Upper lobe of left lung (tissue), 6 donors: ENCODE data around the gene ITPR1. TPM values are rescaled to one million over a fixed set of nuclear protein-coding genes. Genes with fewer than 3 reads are reported as not detected.

ENCODE experiments used
- ATAC-seq, 2 donors: fragments of 200-7000 bp; cut with Tn5 transposase; one replicate each; pipeline ENCODE4 v1.9.1; 2022; ENCODE audit warnings: mild to moderate bottlenecking in 2 of 2, moderate library complexity in 2 of 2; ENCODE audit not compliant: low FRiP score in 2 of 2
- DNase-seq, 2 donors: peaks; one replicate each; pipeline ENCODE4 v3.0.0-alpha.2; 2019 to 2020
- H3K27ac ChIP-seq, 4 donors: fragments of 200-600 bp; sonication (generic); one replicate each; pipeline ENCODE4 v1.5.1; 2016 to 2019
- H3K27me3 ChIP-seq, 4 donors: fragments of 200-600 bp; sonication (generic); one replicate each; pipeline ENCODE4 v1.5.1; 2017 to 2019
- H3K36me3 ChIP-seq, 4 donors: fragments of 200-600 bp; sonication (generic); one replicate each; pipeline ENCODE4 v1.5.1; 2016 to 2019
- H3K4me1 ChIP-seq, 4 donors: fragments of 200-600 bp; sonication (generic); one replicate each; pipeline ENCODE4 v1.5.1; 2018 to 2019
- H3K4me3 ChIP-seq, 4 donors: fragments of 200-600 bp; sonication (generic); one replicate each; pipeline ENCODE4 v1.5.1; 2017 to 2019; ENCODE audit warnings: mild to moderate bottlenecking in 2 of 4, moderate library complexity in 1 of 4
- H3K9me3 ChIP-seq, 4 donors: fragments of 200-600 bp; sonication (generic); one replicate each; pipeline ENCODE4 v1.5.1; 2018 to 2019
- EP300 ChIP-seq, 4 donors: sonication (generic); formaldehyde crosslinking; IDR thresholded peaks; one replicate each; pipeline ENCODE4 v1.5.1; 2017; ENCODE audit warnings: antibody characterized with exemption in 4 of 4, control low read depth in 2 of 4
- POLR2A ChIP-seq, 4 donors: fragments of 450-650 bp; IDR thresholded peaks; one replicate each; pipeline ENCODE4 v1.5.1; 2016 to 2017; ENCODE audit warnings: antibody characterized with exemption in 4 of 4, mild to moderate bottlenecking in 2 of 4
- POLR2AphosphoS5 ChIP-seq, 2 donors: sonication (generic); formaldehyde crosslinking; IDR thresholded peaks; one replicate each; pipeline ENCODE4 v1.5.1; 2017; ENCODE audit warnings: antibody characterized with exemption in 2 of 2
- WGBS, 2 donors: methylation state at CpG; one replicate each; pipeline ENCODE4 v1.1.5; 2017 to 2018; 5-methylcytosine and 5-hydroxymethylcytosine counted together
- total RNA-seq, 6 donors: library from RNA; depleted of rRNA in 4 of 6; stranded (reverse); fragments of >200 nt in 4 of 6; gene quantifications; one replicate each; pipeline versions ENCODE4 v1.1.0 to v1.2.1, GENCODE V29; 2016 to 2021
- TF ChIP-seq, protein P1 (sequence below), 6 experiments: fragments of 450-650 bp in 4 of 6; fragments of 200-600 bp in 2 of 6; sonication (generic) in 2 of 6; IDR thresholded peaks; one replicate each; pipeline ENCODE4 v1.5.1; 2016 to 2019; ENCODE audit warnings: antibody characterized with exemption in 6 of 6
- donor health status: DM: no; HTN: no; CAD: no; lungs with moderate emphysema.
- donor health status: DM: no; HTN: yes; CAD: no; lungs with severe emphysema.

Gene ITPR1
- total RNA-seq, 6 donors from 2014 or later: 55.5 to 136 (median 66.2) TPM

GRCh38 chr3:4756855-4757574 lies 263.9 kb downstream of the ITPR1 start:
- Histone ChIP-seq H3K4me3 (no peak overlapping the region), H3K27me3 (no peaks in the 10 kb centered on the region), H3K27ac (no peak overlapping the region), H3K9me3 (no peaks in the 10 kb centered on the region), H3K4me1 (peaks cover 6 to 20% (median 10%) of the 10 kb centered on the region in 4 donors), H3K36me3 (no peaks in the 10 kb centered on the region)
- no peak for DNase-seq
- no peak for ATAC-seq
- WGBS, 2 donors: 60 to 68% methylated on average over 3 of the region's 3 CpGs
- no peak for TF ChIP-seq POLR2A (IDR thresholded peaks at IDR 0.05)

- peaks cover 6 to 13% (median 9%) of the 10 kb centered on the region in 4 donors for H3K4me1 ChIP-seq
- no peaks in the 10 kb centered on the region for H3K9me3 ChIP-seq
- TF ChIP-seq POLR2AphosphoS5 (IDR thresholded peaks at IDR 0.05): no peak
- TF ChIP-seq EP300 (IDR thresholded peaks at IDR 0.05): no peak
- no peak for TF ChIP-seq POLR2A (IDR thresholded peaks at IDR 0.05)
- TF ChIP-seq, protein P1, sequence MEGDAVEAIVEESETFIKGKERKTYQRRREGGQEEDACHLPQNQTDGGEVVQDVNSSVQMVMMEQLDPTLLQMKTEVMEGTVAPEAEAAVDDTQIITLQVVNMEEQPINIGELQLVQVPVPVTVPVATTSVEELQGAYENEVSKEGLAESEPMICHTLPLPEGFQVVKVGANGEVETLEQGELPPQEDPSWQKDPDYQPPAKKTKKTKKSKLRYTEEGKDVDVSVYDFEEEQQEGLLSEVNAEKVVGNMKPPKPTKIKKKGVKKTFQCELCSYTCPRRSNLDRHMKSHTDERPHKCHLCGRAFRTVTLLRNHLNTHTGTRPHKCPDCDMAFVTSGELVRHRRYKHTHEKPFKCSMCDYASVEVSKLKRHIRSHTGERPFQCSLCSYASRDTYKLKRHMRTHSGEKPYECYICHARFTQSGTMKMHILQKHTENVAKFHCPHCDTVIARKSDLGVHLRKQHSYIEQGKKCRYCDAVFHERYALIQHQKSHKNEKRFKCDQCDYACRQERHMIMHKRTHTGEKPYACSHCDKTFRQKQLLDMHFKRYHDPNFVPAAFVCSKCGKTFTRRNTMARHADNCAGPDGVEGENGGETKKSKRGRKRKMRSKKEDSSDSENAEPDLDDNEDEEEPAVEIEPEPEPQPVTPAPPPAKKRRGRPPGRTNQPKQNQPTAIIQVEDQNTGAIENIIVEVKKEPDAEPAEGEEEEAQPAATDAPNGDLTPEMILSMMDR (IDR thresholded peaks at IDR 0.05): no peak
- ATAC-seq (no peak), DNase-seq (no peak)
- no peaks in the 10 kb centered on the region for H3K27me3 ChIP-seq
- H3K27ac ChIP-seq: no peak overlapping the region
- H3K36me3 ChIP-seq: no peaks in the 10 kb centered on the region
- no peak overlapping the region for H3K4me3 ChIP-seq
- WGBS, 2 donors: 83 to 88% methylated on average over 11 to 12 of the region's 12 CpGs
These were observed 264.6 kb downstream of the ITPR1 start for GRCh38 chr3:4757575-4758248.

DNA sequence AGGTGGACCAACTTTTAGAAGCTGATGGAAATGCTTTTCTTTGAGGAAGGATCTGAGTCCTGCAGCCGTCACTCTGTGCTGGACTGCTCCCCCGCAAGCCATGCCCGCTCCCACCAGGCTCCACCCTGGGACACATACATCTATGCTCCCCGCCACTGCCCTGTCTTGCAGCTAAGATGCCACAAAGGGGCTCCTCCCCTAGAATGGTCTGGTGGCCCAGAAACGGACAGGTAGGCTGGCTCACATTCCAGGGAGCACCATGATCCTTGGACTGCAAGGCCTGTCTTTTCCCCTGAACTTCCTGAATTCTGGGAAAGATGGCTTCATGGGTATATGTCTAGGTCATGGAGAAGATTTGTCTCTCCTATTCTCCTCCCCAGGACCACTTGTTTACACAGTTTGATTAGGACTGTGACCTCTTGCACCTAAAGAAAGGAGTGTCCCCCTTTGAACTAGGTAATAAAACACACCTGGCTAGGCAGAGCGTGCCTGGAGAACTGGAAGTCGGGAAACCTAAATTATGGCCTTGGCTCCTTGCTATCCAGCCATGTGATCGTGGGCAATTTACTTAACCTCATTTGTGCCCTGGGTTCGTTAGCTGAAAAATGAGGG lies 265.2 kb downstream of the ITPR1 start:
- DNase-seq (no peak), ATAC-seq (no peak)
- H3K36me3 ChIP-seq: no peaks in the 10 kb centered on the region
- peaks cover 6 to 13% (median 9%) of the 10 kb centered on the region in 4 donors for H3K4me1 ChIP-seq
- no peak overlapping the region for H3K27ac ChIP-seq
- H3K27me3 ChIP-seq: no peaks in the 10 kb centered on the region
- no peaks in the 10 kb centered on the region for H3K9me3 ChIP-seq
- no peak overlapping the region for H3K4me3 ChIP-seq
- TF ChIP-seq POLR2A (IDR thresholded peaks at IDR 0.05) (no peak), EP300 (IDR thresholded peaks at IDR 0.05) (no peak), POLR2AphosphoS5 (IDR thresholded peaks at IDR 0.05) (no peak)
- TF ChIP-seq, protein P1 (IDR thresholded peaks at IDR 0.05): no peak
- 93% methylated on average over 6 to 9 of the region's 9 CpGs for WGBS, 2 donors

GRCh38 chr3:4758957-4759656 lies 266.0 kb downstream of the ITPR1 start:
- WGBS, 2 donors: 78 to 85% methylated on average over 8 of the region's 8 CpGs
- Histone ChIP-seq H3K27me3 (no peaks in the 10 kb centered on the region), H3K27ac (peak overlapping the region in 1 of 4 donors; percentile 60), H3K9me3 (no peaks in the 10 kb centered on the region), H3K36me3 (no peaks in the 10 kb centered on the region), H3K4me1 (peaks cover 6 to 13% (median 9%) of the 10 kb centered on the region in 4 donors), H3K4me3 (no peak overlapping the region)
- ATAC-seq (no peak), DNase-seq (no peak)
- TF ChIP-seq POLR2AphosphoS5 (IDR thresholded peaks at IDR 0.05) (no peak), POLR2A (IDR thresholded peaks at IDR 0.05) (no peak), EP300 (IDR thresholded peaks at IDR 0.05) (no peak)
- TF ChIP-seq, protein P1 (IDR thresholded peaks at IDR 0.05): no peak
